Measurements from ENCODE around the gene THSD7B. TPM values are rescaled to one million over a fixed set of nuclear protein-coding genes. Genes with fewer than 3 reads are reported as not detected.

THSD7B gene
- total and polyA plus RNA-seq, 2 of the 13 experiments (the other 11 are each of a cell fraction or from before 2014, with no cell fraction given) = 0.02 TPM; not detected in 1

- H3K4me3 ChIP-seq (replicated peaks in 1 of 3; ENCODE audit: insufficient read depth in 1 of 3, low read depth in 2 of 3, low read length in 3 of 3) = no peak overlapping the region
- H3K36me3 ChIP-seq (replicated peaks in 1 of 2; ENCODE audit: control insufficient read depth in 1 of 2, insufficient read depth in 2 of 2, low read length in 2 of 2) = no peaks in the 10 kb centered on the region
- ChIA-PET CTCF (ENCODE audit: low intra/inter-chr PET ratio, low total read pairs) (no interaction called here), POLR2A (no interaction called here)
- H3K9me3 ChIP-seq (ENCODE audit: low read length) = no peaks in the 10 kb centered on the region
- H2AFZ ChIP-seq (ENCODE audit: low read length) = no peak overlapping the region
- H3K4me2 ChIP-seq (ENCODE audit: low read depth, low read length) = no peak overlapping the region
- FAIRE-seq = no peak
- BruUV-seq (replicated peaks) = no TSS peak
- in situ Hi-C loops (cut with HindIII; ENCODE audit: extremely low pct_ligation_motif_present, low pct_unique_long_range_greater_than_20kb) (no loop called here), intact Hi-C loops (cut with micrococcal nuclease; ENCODE audit: unreplicated experiment) (no loop called here)
- no peak overlapping the region for H3K27ac ChIP-seq (ENCODE audit: extremely low read length, insufficient read depth, low read length)
- ATAC-seq = no peak
- no peak overlapping the region for H3K9ac ChIP-seq (ENCODE audit: insufficient read depth, low read depth, low read length)
- DNase-seq (ENCODE audit: low spot score) = no peak
- H3K4me1 ChIP-seq (ENCODE audit: insufficient read depth, low read length) = no peaks in the 10 kb centered on the region
- no peaks in the 10 kb centered on the region for H3K27me3 ChIP-seq (ENCODE audit: control insufficient read depth in 1 of 2, insufficient read depth in 2 of 2, low read length in 2 of 2)
- H3K79me2 ChIP-seq (ENCODE audit: insufficient read depth, low read length) = no peaks in the 10 kb centered on the region
- H4K20me1 ChIP-seq (ENCODE audit: insufficient read depth, low read length) = no peaks in the 10 kb centered on the region
- TF ChIP-seq AKNA (CRISPR knock-in tag; IDR thresholded peaks at IDR 0.05; ENCODE audit: borderline replicate concordance) (no peak), ZGPAT (CRISPR knock-in tag; IDR thresholded peaks at IDR 0.05) (no peak), MIER3 (CRISPR knock-in tag; IDR thresholded peaks at IDR 0.05; ENCODE audit: borderline replicate concordance) (no peak), ZNF576 (CRISPR knock-in tag; IDR thresholded peaks at IDR 0.05) (no peak), ZMAT3 (CRISPR knock-in tag; conservative IDR thresholded peaks at IDR 0.05) (no peak), KLF9 (CRISPR knock-in tag; IDR thresholded peaks at IDR 0.05; ENCODE audit: low read depth) (no peak), DMTF1 (CRISPR knock-in tag; IDR thresholded peaks at IDR 0.05) (no peak), ZNF570 (CRISPR knock-in tag; IDR thresholded peaks at IDR 0.05; ENCODE audit: borderline replicate concordance) (no peak), TFE3 (CRISPR knock-in tag; IDR thresholded peaks at IDR 0.05) (no peak), ZNF589 (CRISPR knock-in tag; conservative IDR thresholded peaks at IDR 0.05) (no peak), IKZF4 (CRISPR knock-in tag; IDR thresholded peaks at IDR 0.05; ENCODE audit: borderline replicate concordance, low read depth, not compliant biosample characterization) (no peak), ZNF382 (CRISPR knock-in tag; IDR thresholded peaks at IDR 0.05; ENCODE audit: borderline replicate concordance) (no peak), GTF3A (CRISPR knock-in tag; conservative IDR thresholded peaks at IDR 0.05) (no peak), U2AF1 (optimal IDR thresholded peaks at IDR 0.05; ENCODE audit: low read depth, low read length) (no peak), ZFP37 (CRISPR knock-in tag; IDR thresholded peaks at IDR 0.05; ENCODE audit: borderline replicate concordance) (no peak)
Observed at GRCh38 chr2:137161250-137161649, 395.9 kb downstream of the THSD7B start.

Measured in HepG2 (cell line).